NT2/D1 (cell line): ENCODE data around the gene EXPH5.

Experiments used
- DNase-seq: peaks from one replicate; pipeline ENCODE4 v3.0.0-alpha.2; 2011; ENCODE audit warnings: low read depth, low spot score
- H3K27me3 ChIP-seq: 2 replicates; pipeline ENCODE4 v1.6.0; 2011; ENCODE audit warnings: mild to moderate bottlenecking; ENCODE audit not compliant: insufficient read length, insufficient read depth
- H3K36me3 ChIP-seq: 2 replicates; pipeline ENCODE4 v1.6.1; 2011; ENCODE audit warnings: mild to moderate bottlenecking, low read length, mixed read lengths; ENCODE audit not compliant: insufficient read depth, insufficient read length
- H3K4me1 ChIP-seq: 2 replicates; pipeline ENCODE4 v1.5.1; 2011; ENCODE audit not compliant: insufficient read depth, insufficient read length
- H3K4me3 ChIP-seq: 2 replicates; pipeline ENCODE4 v1.5.1; 2011; ENCODE audit warnings: low read depth; ENCODE audit not compliant: insufficient read length
- H3K9ac ChIP-seq: 2 replicates; pipeline ENCODE4 v1.6.0; 2011; ENCODE audit warnings: low read depth; ENCODE audit not compliant: insufficient read length
- H3K9me3 ChIP-seq: 2 replicates; pipeline ENCODE4 v1.5.1; 2011; ENCODE audit warnings: mild to moderate bottlenecking, low read length; ENCODE audit not compliant: insufficient read depth
- SUZ12 ChIP-seq: IDR thresholded peaks from 2 replicates; pipeline ENCODE4 v1.6.1; 2011; ENCODE audit not compliant: insufficient read length, insufficient read depth; ENCODE audit errors: extremely low read depth
- YY1 ChIP-seq: IDR thresholded peaks from 2 replicates; pipeline ENCODE4 v1.6.1; 2011; ENCODE audit not compliant: insufficient read length, insufficient read depth
- ZNF274 ChIP-seq: IDR thresholded peaks from 2 replicates; pipeline ENCODE4 v1.6.1; 2011; ENCODE audit warnings: mild to moderate bottlenecking, low read depth, low read length

Gene EXPH5

DNA sequence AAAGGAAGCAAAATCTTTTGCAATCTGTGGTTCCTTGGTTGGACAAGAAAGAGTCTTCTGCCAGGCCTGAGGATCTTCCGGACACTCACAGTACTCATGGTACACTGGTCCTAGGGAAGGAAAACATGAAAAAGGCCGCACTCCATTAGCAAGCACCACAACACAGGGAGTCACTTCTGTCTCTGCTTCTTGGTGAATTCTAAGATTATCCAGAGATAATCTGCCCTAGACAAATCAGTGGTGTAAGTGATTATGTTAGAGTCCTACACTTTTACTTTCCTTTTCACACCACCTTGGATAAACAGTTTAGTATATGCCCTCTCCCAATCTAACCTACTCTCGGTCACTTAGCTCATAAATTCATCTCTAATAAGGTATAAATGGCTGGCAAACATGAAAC, 107.2 kb downstream of the EXPH5 start:
- Histone ChIP-seq H3K27me3 (no peaks in the 10 kb centered on the region), H3K9ac (no peak overlapping the region), H3K36me3 (peaks cover 45% of the 10 kb centered on the region), H3K4me3 (no peak overlapping the region), H3K4me1 (no peaks in the 10 kb centered on the region), H3K9me3 (peaks cover 6% of the 10 kb centered on the region; the same call in 1 of the 2 replicates)
- TF ChIP-seq YY1, result no peak
- TF ChIP-seq SUZ12, result no peak
- TF ChIP-seq ZNF274, result no peak
- DNase-seq, result no peak

DNA sequence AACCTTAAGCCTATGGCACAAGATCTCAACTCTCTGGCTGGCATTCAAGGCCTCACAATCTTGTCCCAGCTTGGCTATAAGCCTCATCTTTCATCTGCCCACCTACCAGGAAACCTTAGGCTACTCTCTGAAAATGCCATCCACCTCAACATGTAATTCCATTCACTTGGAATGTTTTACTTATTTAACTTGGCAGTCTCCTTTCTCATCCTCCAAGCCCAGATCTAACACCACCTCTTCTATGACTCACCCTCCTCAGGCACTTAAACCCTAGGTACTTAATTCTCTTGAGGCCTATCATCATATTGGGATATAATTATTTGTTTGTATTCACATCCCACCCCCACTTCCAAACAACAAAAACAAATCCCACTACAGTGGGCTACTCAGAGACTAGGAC, 110.4 kb downstream of the EXPH5 start:
- H3K36me3 ChIP-seq, result peaks cover 40% of the 10 kb centered on the region
- no peak overlapping the region for H3K4me3 ChIP-seq
- H3K27me3 ChIP-seq, result no peaks in the 10 kb centered on the region
- no peak for DNase-seq
- TF ChIP-seq YY1, result no peak
- TF ChIP-seq ZNF274, result no peak
- no peak for TF ChIP-seq SUZ12
- peaks cover 6% of the 10 kb centered on the region; the same call in 1 of the 2 replicates for H3K9me3 ChIP-seq
- no peak overlapping the region for H3K9ac ChIP-seq
- no peaks in the 10 kb centered on the region for H3K4me1 ChIP-seq

DNA sequence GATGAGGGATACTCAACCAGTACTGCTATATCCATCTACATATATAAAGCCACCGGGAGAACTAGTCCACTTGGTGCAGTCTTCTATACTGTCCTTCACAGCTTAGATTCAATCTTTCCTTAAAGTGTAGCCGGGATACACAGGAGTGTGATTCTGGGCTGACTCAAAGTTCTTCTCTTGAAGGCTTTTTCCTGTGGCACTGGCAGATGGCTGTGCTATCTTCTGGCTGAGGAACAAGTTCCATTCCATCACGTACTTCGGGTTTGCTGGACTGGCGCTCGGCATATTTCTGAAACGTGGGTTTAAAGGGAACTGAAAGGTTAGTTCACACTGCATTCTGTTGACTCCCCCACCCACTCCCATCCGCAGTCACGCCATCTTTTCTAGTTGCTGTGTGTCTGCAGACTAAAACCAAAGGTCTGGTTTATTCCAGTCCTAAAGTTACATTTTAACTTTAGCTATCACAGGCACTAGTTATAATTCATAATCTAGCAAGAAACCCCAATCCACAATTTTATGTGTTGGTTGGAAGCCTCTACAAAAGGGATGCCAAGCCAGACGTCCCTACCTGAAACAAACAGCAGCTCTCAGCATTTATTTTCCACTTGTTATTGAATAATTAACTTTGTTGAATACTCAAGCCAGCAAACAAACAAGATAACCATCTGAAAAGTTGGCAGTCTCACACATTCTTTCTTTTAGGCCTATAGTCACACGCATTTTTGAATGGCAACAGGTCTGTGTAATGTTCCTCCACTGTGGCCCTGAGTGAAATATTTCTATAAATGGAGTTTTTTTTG, 118.7 kb downstream of the EXPH5 start:
- Histone ChIP-seq H3K9me3 (no peaks in the 10 kb centered on the region), H3K27me3 (no peaks in the 10 kb centered on the region), H3K4me1 (no peaks in the 10 kb centered on the region), H3K36me3 (peaks cover 33% of the 10 kb centered on the region), H3K9ac (no peak overlapping the region), H3K4me3 (no peak overlapping the region)
- DNase-seq, result no peak
- TF ChIP-seq SUZ12, result no peak
- TF ChIP-seq YY1, result no peak
- TF ChIP-seq ZNF274, result no peak

- Histone ChIP-seq H3K27me3 (no peaks in the 10 kb centered on the region), H3K36me3 (peaks cover 25% of the 10 kb centered on the region), H3K4me1 (no peaks in the 10 kb centered on the region), H3K9ac (no peak overlapping the region), H3K4me3 (no peak overlapping the region), H3K9me3 (no peaks in the 10 kb centered on the region)
- no peak for DNase-seq
- TF ChIP-seq YY1, result no peak
- no peak for TF ChIP-seq SUZ12
- TF ChIP-seq ZNF274, result no peak
Observed at GRCh38 chr11:108472681-108473080, 120.9 kb downstream of the EXPH5 start.

DNA sequence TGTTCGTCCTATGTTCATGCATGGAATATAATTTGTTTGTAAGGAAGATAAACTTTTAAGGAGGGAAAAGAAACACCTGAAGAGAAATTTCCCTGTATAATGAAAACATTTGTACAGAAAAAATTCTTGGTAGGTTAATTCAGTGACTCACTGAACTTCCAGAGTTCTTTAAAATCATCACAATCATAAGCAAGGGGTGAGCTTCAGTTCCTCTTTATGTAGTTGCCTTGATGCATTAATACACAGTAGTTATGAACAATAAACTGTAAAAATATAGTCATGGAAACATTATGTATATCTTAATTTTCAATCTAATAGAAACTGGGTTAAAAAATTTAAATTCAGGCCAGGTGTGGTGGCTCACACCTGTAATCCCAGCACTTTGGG, 125.1 kb downstream of the EXPH5 start:
- DNase-seq, result no peak
- no peak overlapping the region for H3K9ac ChIP-seq
- H3K27me3 ChIP-seq, result no peaks in the 10 kb centered on the region
- no peaks in the 10 kb centered on the region for H3K36me3 ChIP-seq
- H3K9me3 ChIP-seq, result no peaks in the 10 kb centered on the region
- no peaks in the 10 kb centered on the region for H3K4me1 ChIP-seq
- no peak overlapping the region for H3K4me3 ChIP-seq
- no peak for TF ChIP-seq YY1
- TF ChIP-seq SUZ12, result no peak
- TF ChIP-seq ZNF274, result no peak

DNA sequence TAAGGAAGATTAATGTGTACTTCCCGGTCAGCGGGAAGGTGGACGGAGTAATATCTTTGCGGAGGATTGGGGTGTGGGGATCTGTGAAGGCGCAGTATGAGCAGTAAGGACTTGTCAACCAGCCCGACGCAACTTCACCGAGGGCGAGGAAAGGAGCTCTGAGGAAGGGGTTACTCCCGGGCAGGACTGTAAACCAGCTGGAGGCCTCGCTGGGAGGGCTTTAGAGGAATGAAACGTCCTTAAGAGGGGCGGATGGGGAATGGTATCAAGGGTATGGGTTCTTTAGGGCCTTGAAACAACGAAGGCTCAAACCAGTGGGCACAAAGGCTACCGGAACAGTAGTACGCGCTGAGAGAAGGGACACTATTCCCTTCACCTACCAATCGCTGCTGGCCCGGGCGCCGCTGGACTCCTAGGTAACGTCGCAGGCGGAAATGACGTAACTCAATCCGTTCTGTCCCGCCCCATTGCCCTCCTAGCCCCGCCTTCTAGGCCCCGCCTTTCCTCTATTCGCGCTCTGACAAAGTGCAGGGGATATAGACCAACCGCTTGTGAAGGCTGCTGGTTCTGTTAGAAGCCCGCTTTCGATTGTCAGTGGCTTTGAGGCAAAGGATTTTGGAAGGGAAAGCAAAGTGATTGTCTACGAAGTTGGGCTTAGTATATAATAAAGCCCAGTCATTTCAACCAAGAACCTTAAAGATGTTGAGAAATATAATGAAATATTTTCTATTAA, 126.3 kb downstream of the EXPH5 start, which contains the start of gene C11orf65:
TSS of gene C11orf65 (minus strand) at position 439 of the 733 bp plus-strand sequence. CDS start 5,970 bp downstream, outside the sequence.
- H3K9me3 ChIP-seq, result no peaks in the 10 kb centered on the region
- peak within 1 kb of the TSS; percentile 95 for H3K9ac ChIP-seq
- H3K4me3 ChIP-seq, result peak within 1 kb of the TSS; percentile 76
- no peaks in the 10 kb centered on the region for H3K36me3 ChIP-seq
- TF ChIP-seq SUZ12, result no peak
- no peak for TF ChIP-seq ZNF274
- TF ChIP-seq YY1, result no peak
- H3K27me3 ChIP-seq, result no peaks in the 10 kb centered on the region
- H3K4me1 ChIP-seq, result no peaks in the 10 kb centered on the region
- DNase-seq, result peak; percentile 94

GRCh38 chr11:108466405-108466804, 127.2 kb downstream of the EXPH5 start:
- no peak for DNase-seq
- TF ChIP-seq YY1 (no peak), SUZ12 (no peak), ZNF274 (no peak)
- H3K9me3 ChIP-seq, result no peaks in the 10 kb centered on the region
- no peaks in the 10 kb centered on the region for H3K27me3 ChIP-seq
- H3K4me3 ChIP-seq, result peak overlapping the region; percentile 76
- H3K4me1 ChIP-seq, result no peaks in the 10 kb centered on the region
- no peaks in the 10 kb centered on the region for H3K36me3 ChIP-seq
- no peak overlapping the region for H3K9ac ChIP-seq
